Measurements from ENCODE around the gene FAHD2A.
"Not testable (repeated sequence)": the region's sequence is repeated elsewhere in the genome, so short reads cannot be mapped to it uniquely, and the experiment has no call there.

Gene FAHD2A, protein sequence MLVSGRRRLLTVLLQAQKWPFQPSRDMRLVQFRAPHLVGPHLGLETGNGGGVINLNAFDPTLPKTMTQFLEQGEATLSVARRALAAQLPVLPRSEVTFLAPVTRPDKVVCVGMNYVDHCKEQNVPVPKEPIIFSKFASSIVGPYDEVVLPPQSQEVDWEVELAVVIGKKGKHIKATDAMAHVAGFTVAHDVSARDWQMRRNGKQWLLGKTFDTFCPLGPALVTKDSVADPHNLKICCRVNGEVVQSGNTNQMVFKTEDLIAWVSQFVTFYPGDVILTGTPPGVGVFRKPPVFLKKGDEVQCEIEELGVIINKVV

DNA sequence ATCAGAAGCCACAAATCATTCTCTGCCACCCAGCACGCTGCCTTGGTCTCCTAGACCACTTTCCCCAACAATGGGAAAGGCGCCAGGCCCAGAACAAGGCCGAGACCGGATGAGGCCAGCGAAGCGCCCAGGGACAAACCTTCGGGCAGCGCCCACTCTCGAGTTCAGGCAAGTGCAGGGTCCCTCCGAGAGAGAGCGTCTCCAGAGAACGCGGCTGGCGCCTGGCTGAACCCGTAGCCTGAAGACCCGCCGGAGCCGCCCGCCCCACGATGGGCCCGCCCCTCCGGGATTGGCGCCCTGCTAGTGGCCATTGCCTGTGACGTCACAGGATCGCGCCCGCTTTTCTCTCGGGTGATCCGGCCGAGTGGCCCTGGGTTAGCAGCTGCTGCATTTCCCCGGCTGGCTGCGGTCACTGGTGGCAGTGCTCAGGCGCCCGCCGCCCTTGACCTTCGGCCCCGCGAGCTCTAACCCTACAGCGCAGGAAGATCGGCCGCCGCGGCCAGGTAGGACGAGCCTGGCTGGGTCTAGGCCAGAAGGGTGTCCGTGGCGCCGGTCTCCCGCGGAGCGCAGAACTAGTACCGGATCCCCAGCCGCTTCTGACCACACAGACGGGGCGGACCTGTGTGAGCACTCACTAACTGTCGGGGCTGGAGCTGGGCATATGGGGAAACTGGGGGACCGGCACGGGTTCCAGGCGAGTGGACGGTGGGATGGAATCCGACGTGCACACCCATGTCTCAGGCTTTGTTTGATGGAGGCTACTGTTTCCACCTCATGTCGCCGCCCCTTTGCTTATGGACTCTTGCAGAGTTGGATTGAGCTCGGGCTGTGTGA lies at the start of gene FAHD2A:
TSS of gene FAHD2A (plus strand) at position 339 of the 834 bp plus-strand sequence. CDS start 2,851 bp downstream, outside the sequence.
- peak; percentile 91 for DNase-seq

DNA sequence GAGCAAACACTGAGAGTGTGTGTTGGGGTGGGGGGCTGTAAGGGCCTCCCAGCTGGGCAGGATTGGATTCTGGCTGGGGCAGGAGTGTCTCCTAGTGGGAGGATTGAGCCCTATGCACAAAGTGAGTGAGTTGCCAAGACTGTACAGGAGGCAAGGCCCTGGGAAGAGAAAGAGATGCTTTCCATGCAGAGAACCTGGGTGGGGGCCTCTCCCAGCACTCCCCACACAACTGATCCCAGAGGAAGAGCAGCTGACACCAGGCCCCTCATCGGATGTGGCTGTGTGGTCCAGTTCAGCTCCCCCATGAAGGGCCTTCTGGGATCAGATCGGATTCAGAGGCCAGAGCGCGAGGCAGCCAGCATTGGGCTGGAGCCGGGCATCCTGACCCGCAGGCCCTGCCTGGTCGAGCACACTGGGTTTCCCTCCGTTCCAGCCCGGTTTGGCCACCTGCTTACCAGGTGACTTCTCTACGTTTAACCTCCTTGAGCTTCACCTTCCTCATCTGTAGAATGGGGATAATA lies 49.4 kb upstream of the FAHD2A start:
- DNase-seq, result no peak

DNA sequence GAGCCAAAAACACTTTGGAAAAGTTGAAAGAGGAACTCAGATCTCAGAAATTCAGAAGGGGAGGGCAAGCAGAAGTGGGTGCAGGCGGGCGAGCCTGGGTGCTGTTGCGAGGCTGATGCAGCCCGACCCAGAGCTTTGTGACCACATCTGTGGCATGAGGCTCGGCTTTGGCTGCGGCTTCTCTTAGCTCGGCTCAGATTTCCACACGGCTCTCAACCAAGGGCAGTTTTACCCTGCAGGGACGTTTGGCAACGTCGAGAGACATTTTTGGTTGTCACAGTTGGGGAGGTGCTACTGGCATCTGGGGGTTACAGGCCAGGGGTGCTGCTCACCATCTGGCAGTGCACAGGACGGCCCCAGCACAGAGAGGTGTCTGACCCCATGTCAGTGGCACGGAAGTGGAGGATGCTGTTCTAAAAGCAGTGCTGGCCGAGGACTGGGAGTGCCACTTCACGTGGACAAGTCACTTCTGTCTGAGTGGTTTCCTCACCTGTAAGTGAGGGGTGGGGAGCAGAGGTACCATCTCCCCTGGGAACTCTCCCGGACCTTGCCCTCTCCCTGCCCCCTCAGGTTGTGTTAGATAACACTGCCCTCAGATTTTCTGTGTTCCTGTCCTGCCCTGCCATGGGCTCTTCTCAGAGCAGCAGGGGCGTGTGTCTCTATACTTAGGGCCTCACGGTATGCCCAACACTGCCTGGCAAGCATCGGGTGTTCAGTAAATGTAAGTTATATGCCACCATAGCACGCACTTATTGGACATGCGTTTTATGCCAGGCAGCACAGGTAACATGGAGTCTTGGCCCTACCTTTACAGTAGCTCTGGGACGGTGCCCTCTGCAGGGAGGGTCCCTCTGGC lies 48.7 kb upstream of the FAHD2A start:
- no peak for DNase-seq

- DNase-seq, result no peak
These were observed 48.0 kb upstream of the FAHD2A start for GRCh38 chr2:95354469-95354901.

DNA sequence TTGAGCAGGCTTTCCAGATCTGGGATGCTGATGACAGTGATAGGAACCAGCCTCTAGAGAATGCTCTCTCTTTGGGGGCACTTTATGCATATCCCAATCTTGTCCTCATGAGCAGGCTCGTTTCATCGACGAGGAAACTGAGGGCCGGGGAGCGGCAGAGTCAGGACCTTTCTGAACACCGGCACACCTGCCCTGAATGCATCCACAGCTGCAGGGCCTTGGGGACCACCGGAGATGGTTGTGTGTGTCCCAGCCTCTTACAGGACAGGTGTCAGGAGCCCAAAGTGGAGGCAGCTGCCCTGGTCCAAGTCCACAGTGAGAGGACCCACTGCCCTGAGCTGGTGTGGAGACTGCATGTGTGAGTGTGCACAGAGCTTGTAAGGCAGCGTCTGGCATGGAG lies 47.6 kb upstream of the FAHD2A start:
- DNase-seq, result no peak

- DNase-seq, result not testable (repeated sequence)
These were observed 47.0 kb upstream of the FAHD2A start for GRCh38 chr2:95355486-95355885.

DNA sequence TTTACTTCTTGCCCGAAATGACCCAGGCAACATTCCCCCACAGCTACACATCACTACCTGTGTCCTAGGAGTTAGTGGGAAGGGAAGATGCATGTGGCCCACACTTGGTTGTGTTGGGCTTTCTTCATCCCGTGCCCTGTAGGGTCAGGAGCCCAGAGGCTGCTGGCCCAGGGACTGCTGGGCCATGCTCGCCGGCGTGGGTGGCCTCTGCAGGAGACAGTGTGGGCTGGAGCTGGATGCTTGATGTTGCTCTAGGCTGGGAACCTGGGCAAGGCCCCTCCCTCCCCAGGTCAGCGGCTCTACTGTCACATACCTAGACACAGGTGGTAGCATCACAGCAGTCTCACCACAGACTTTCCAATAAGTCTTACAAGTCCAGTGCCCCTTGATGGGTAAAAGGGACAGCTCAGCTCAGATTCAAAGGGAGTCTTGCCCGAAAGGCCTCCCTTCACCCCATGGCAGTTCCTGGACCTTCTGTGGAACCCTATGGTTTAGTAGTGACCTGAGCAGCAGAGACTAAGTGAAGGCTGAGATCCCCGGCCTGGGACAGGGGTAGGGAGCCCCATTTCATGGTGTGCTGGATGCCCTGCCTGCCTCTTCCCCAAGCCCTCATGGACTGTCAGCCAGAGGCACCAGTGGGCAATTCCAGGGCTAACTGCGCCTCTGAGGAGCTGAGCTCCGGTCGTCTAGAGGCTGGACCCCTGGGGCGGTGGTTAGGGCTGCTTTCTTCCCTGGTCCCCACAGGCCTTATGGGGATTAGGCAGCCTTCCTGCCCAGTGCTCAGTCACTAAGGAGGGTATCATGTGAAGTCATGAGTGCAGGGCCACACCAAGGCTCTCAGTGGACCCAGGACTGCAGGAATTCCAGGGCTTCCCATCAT lies 45.4 kb upstream of the FAHD2A start:
- DNase-seq, result no peak

DNA sequence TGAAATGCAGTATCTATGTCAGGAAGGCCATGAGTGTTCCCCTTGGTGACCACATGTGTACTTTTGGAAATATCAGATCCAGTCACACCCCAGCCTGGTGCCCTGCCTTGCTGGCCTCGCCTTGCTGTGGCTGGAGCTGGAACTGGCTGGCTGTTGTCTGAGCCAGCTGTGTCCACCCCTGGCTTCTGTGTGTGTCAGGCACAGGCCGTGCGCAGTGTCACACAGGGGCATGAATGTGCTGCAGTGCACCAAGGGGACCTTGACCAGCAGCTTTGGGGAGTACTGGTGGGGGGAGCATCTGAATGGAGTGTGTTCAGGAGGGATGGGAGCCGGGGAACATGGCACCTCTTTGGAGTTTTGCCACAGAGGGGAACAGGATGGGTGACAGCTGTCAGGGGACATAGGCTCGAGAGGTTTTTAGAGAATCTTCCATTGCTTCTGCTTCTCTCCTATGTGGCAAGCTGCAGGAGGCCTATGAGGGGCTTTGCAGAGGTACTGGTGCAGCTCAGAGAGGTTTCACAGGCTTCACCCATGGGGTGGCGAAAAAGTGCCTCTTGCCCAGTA lies 44.7 kb upstream of the FAHD2A start:
- no peak for DNase-seq

DNA sequence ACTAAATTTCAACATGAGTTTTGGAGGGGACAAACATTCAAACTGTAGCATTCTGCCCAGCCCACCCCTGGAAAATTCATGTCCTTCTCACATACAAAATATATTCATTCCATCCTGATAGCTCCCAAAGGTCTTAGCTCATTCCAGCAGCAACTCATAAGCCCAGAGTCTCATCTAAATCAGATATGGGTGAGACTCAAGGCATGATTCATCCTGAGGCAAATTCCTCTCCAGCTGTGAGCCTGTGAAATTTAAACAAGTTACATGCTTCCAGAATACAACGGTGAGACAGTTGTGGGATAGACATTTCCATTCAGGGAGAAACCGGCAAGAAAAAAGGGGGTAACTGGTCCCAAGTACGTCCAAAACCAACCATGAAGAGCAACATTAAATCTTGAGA lies 43.5 kb upstream of the FAHD2A start:
- DNase-seq, result no peak

GRCh38 chr2:95359501-95359930 lies 43.0 kb upstream of the FAHD2A start:
- DNase-seq, result no peak

GRCh38 chr2:95361216-95361980 lies 41.1 kb upstream of the FAHD2A start:
- DNase-seq, result no peak

DNA sequence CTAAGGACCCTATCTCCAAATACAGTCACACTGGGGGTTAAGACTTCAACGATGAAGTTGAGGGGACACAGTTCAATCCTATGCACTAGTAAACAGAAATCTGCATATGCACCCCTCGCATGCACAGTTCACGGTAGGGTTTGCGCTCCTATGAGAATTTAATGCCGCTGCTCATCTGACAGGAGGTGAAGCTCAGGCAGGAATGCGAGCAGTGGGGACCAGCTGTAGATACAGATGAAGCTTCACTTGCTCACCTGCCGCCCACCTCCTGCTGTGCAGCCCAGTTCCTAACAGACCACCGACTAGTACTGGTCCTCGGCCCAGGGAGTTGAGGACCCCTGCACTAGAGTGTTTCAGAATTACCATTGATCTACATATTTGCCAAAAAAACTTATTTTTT lies 40.0 kb upstream of the FAHD2A start:
- DNase-seq, result no peak

GRCh38 chr2:95366514-95366913 lies 36.0 kb upstream of the FAHD2A start:
- DNase-seq, result no peak

- no peak for DNase-seq
These were observed 30.2 kb upstream of the FAHD2A start for GRCh38 chr2:95372216-95372829.

DNA sequence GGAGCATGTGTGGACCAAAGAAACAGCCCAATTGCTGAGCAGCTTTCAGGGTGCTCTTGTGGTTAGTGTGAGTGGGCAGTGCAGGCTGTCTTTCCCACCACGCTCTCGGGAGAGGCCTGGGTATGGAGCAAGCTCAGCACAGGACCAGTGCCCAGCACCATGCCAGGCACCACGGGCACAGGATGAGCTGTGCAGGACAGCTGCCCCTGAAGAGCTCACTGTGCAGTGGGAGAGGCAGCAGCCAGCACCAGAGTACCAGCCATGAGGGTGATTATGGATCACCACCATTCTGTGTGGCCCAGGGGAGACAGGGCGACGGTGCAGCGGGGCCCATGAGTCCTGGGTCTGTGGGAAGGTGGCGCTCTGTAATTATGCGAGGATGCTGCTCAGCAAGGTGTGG lies 29.7 kb upstream of the FAHD2A start:
- no peak for DNase-seq

DNA sequence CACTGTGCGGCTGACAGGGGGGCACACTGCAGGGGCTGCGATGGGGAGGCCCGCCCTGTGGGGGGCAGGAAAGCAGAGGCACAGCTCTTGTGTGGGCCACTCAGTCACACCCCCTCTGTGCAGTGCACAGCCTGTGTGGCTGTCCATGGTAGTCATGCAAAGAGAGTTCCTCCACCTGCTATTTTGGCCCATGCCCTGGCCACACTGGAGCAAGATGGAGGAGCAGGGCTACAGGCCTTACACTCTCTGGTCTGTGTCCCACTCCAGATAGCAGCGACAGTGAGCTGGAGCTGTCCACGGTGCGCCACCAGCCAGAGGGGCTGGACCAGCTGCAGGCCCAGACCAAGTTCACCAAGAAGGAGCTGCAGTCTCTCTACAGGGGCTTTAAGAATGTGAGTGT lies 28.5 kb upstream of the FAHD2A start:
- no peak for DNase-seq

- no peak for DNase-seq
These were observed 28.0 kb upstream of the FAHD2A start for GRCh38 chr2:95374451-95374920.

DNA sequence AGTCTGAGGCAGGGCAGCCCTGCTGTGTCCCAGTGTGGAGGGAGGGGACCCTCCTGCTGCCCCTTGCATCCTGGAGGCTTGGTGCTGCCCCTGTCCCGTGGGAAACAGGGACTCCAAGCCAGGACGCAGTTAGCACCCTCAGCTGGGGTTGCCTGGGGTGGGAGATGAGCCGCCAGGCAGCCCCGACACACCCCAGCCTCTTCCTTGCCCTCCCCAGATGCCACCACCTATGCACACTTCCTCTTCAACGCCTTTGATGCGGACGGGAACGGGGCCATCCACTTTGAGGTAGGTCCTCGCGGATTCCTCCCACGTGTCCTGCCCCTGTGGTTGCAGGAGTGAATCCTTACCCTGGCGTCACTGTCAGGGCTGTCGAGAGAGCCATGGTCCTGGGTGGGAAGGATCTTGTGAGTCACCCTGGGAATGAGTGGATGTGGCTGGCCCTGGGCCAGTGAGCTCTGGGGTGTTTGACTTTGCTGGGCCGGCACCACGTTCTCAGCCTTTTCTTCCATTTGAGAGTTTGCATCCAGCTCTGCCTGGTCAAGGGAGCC lies 27.5 kb upstream of the FAHD2A start:
- no peak for DNase-seq

GRCh38 chr2:95375532-95376150 lies 26.9 kb upstream of the FAHD2A start:
- DNase-seq, result no peak

Measured in CD4-positive, alpha-beta T cell treated with Interleukin-15 for 1 hour (primary cell).